IMR-90 (cell line): ENCODE measurements around the gene FCRL2. TPM values are rescaled to one million over a fixed set of nuclear protein-coding genes. Genes with fewer than 3 reads are reported as not detected.

Experiments used
- ATAC-seq: fragments of 200-7000 bp; cut with Tn5 transposase; 2 replicates; pipeline ENCODE4 v1.9.1; 2020; ENCODE audit warnings: low read depth, mild to moderate bottlenecking, moderate library complexity
- BruUV-seq: library from RNA; stranded (reverse); fragments of 400-500 nt; replicated peaks from 2 replicates; lab custom pipeline; 2021; lab: Mats Ljungman, UMichigan
- CTCF ChIA-PET: fragments of 300-600 bp; formaldehyde crosslinking; extraction: SDS; loops from one replicate; lab custom pipeline; 2021; ENCODE audit warnings: antibody characterized with exemption; lab: Yijun Ruan, JAX
- POLR2A ChIA-PET: fragments of 300-600 bp; sonication (Branson Sonifier 250); formaldehyde crosslinking; loops from one replicate; lab custom pipeline; 2022; ENCODE audit warnings: antibody characterized with exemption; ENCODE audit not compliant: unreplicated experiment; lab: Charles Lee
- DNase-seq: peaks from one replicate; pipeline ENCODE4 v3.0.0; 2013
- H2AFZ ChIP-seq: replicated peaks from 2 replicates; pipeline ENCODE3; 2013; ENCODE audit warnings: low read length, mild to moderate bottlenecking; ENCODE audit not compliant: poor library complexity
- H2AK5ac ChIP-seq: 2 replicates; pipeline ENCODE4 v1.6.1; 2013; ENCODE audit warnings: low read depth, low read length, inconsistent platforms
- H2AK9ac ChIP-seq: replicated peaks from 2 replicates; pipeline ENCODE3; 2013; ENCODE audit warnings: mild to moderate bottlenecking, low read depth, low read length, moderate library complexity; ENCODE audit not compliant: poor library complexity
- H2BK120ac ChIP-seq: 2 replicates; pipeline ENCODE4 v1.6.1; 2013; ENCODE audit warnings: low read depth, low read length, inconsistent platforms
- H2BK15ac ChIP-seq: 3 replicates; pipeline ENCODE4 v1.6.1; 2013; ENCODE audit warnings: low read depth, low read length, inconsistent platforms
- H2BK20ac ChIP-seq: 2 replicates; pipeline ENCODE4 v1.6.1; 2013; ENCODE audit warnings: low read depth, mild to moderate bottlenecking, inconsistent platforms, low read length, moderate library complexity
- H2BK5ac ChIP-seq: 2 replicates; pipeline ENCODE4 v1.6.1; 2013; ENCODE audit warnings: mild to moderate bottlenecking, low read depth, low read length, inconsistent platforms; ENCODE audit not compliant: poor library complexity, severe bottlenecking
- H3K14ac ChIP-seq: replicated peaks from 2 replicates; pipeline ENCODE4 v1.6.1; 2013; ENCODE audit warnings: low read depth, low read length, inconsistent platforms
- H3K18ac ChIP-seq: 2 replicates; pipeline ENCODE4 v1.6.1; 2013; ENCODE audit warnings: low read depth, low read length, control low read depth
- H3K23ac ChIP-seq: 2 replicates; pipeline ENCODE4 v1.6.1; 2013; ENCODE audit warnings: low read depth, low read length, inconsistent platforms
- H3K27ac ChIP-seq: 2 replicates; pipeline ENCODE4 v1.5.1; 2013; ENCODE audit warnings: mild to moderate bottlenecking, control low read depth, low read length; ENCODE audit not compliant: insufficient read depth
- H3K27me3 ChIP-seq: 2 replicates; pipeline ENCODE4 v1.6.1; 2013; ENCODE audit warnings: low read length; ENCODE audit not compliant: control insufficient read depth, insufficient read depth
- H3K36me3 ChIP-seq: 2 replicates; pipeline ENCODE4 v1.6.1; 2013; ENCODE audit warnings: low read length, mixed read lengths; ENCODE audit not compliant: control insufficient read depth, insufficient read depth
- H3K4ac ChIP-seq: 2 replicates; pipeline ENCODE4 v1.6.1; 2013; ENCODE audit warnings: low read depth, low read length, inconsistent platforms
- H3K4me1 ChIP-seq: 2 replicates; pipeline ENCODE4 v1.6.1; 2013; ENCODE audit warnings: low read length, mixed read lengths; ENCODE audit not compliant: control insufficient read depth, insufficient read depth
- H3K4me2 ChIP-seq: 2 replicates; pipeline ENCODE4 v1.6.1; 2013; ENCODE audit warnings: low read depth, mild to moderate bottlenecking, control low read depth, low read length, moderate library complexity
- H3K4me3 ChIP-seq: 2 replicates; pipeline ENCODE4 v1.5.1; 2013; ENCODE audit warnings: low read depth, mild to moderate bottlenecking, control low read depth, low read length, moderate library complexity; ENCODE audit not compliant: insufficient read depth
- H3K56ac ChIP-seq: 2 replicates; pipeline ENCODE4 v1.6.1; 2013; ENCODE audit warnings: low read length, inconsistent platforms; ENCODE audit not compliant: insufficient read depth; ENCODE audit errors: extremely low read depth
- H3K79me1 ChIP-seq, 2 experiments: 2 replicates each; pipeline ENCODE4 v1.6.1; 2013; ENCODE audit warnings: low read length in 2 of 2, inconsistent platforms in 1 of 2, low read depth in 1 of 2
- H3K9ac ChIP-seq: 2 replicates; pipeline ENCODE4 v1.6.1; 2013; ENCODE audit warnings: low read depth, low read length, control low read depth
- H3K9me1 ChIP-seq: 2 replicates; pipeline ENCODE4 v1.6.1; 2013; ENCODE audit warnings: low read length, inconsistent platforms; ENCODE audit not compliant: insufficient read depth
- H3K9me3 ChIP-seq: 2 replicates; pipeline ENCODE4 v1.6.1; 2013; ENCODE audit warnings: low read length; ENCODE audit not compliant: control insufficient read depth, insufficient read depth
- H4K20me1 ChIP-seq: 2 replicates; pipeline ENCODE4 v1.6.1; 2013; ENCODE audit warnings: low read length, inconsistent platforms; ENCODE audit not compliant: insufficient read depth
- H4K5ac ChIP-seq: 2 replicates; pipeline ENCODE4 v1.6.1; 2013; ENCODE audit warnings: mild to moderate bottlenecking, low read depth, low read length, control low read depth
- H4K8ac ChIP-seq, 2 experiments: 2 replicates each; pipeline ENCODE4 v1.6.1; 2013; ENCODE audit warnings: low read depth in 2 of 2, low read length in 2 of 2, control low read depth in 1 of 2, inconsistent platforms in 1 of 2
- H4K91ac ChIP-seq: 2 replicates; pipeline ENCODE4 v1.6.1; 2013; ENCODE audit warnings: low read depth, low read length, inconsistent platforms; ENCODE audit not compliant: insufficient read depth
- BHLHE40 ChIP-seq: fragments of 150-350 bp; IDR thresholded peaks from 2 replicates; pipeline ENCODE4 v1.6.1; 2016; ENCODE audit warnings: mild to moderate bottlenecking, low read depth, low read length
- CEBPB ChIP-seq: IDR thresholded peaks from 2 replicates; pipeline ENCODE4 v1.6.1; 2012; ENCODE audit warnings: low read depth, low read length, improper control_type of control experiment
- CHD1 ChIP-seq: IDR thresholded peaks from 2 replicates; pipeline ENCODE4 v1.6.1; 2012; ENCODE audit warnings: low read depth, low read length, improper control_type of control experiment
- CTCF ChIP-seq: conservative IDR thresholded peaks from 2 replicates; pipeline ENCODE4 v1.5.1; 2012; ENCODE audit warnings: mild to moderate bottlenecking, low read depth, low read length, improper control_type of control experiment
- ELK1 ChIP-seq: fragments of 150-350 bp; IDR thresholded peaks from 2 replicates; pipeline ENCODE4 v1.6.1; 2016; ENCODE audit warnings: low read depth, mild to moderate bottlenecking, low read length, moderate library complexity, borderline replicate concordance
- FOS ChIP-seq: fragments of 150-350 bp; IDR thresholded peaks from 2 replicates; pipeline ENCODE4 v1.6.1; 2016; ENCODE audit warnings: low read depth, low read length
- MAFK ChIP-seq: IDR thresholded peaks from 2 replicates; pipeline ENCODE4 v1.6.1; 2012; ENCODE audit warnings: low read depth, low read length, improper control_type of control experiment
- MAZ ChIP-seq: IDR thresholded peaks from 2 replicates; pipeline ENCODE4 v1.6.1; 2012; ENCODE audit warnings: low read depth, mild to moderate bottlenecking, low read length, improper control_type of control experiment, moderate library complexity, borderline replicate concordance
- MXI1 ChIP-seq: IDR thresholded peaks from 2 replicates; pipeline ENCODE4 v1.6.1; 2012; ENCODE audit warnings: low read depth, mild to moderate bottlenecking, low read length, moderate library complexity, borderline replicate concordance
- NFE2L2 ChIP-seq: fragments of 150-350 bp; IDR thresholded peaks from 2 replicates; pipeline ENCODE4 v1.6.1; 2016; ENCODE audit warnings: low read depth, mild to moderate bottlenecking, low read length
- POLR2A ChIP-seq: IDR thresholded peaks from 2 replicates; pipeline ENCODE4 v1.6.1; 2012; ENCODE audit warnings: mild to moderate bottlenecking, low read depth, low read length
- RAD21 ChIP-seq: IDR thresholded peaks from 2 replicates; pipeline ENCODE4 v1.6.1; 2012; ENCODE audit warnings: low read length, improper control_type of control experiment
- RCOR1 ChIP-seq: IDR thresholded peaks from 2 replicates; pipeline ENCODE4 v1.6.1; 2012; ENCODE audit warnings: mild to moderate bottlenecking, low read length, improper control_type of control experiment; ENCODE audit not compliant: insufficient replicate concordance
- RFX5 ChIP-seq: IDR thresholded peaks from 2 replicates; pipeline ENCODE4 v1.8.0; 2012; ENCODE audit warnings: low read depth, mild to moderate bottlenecking, low read length, moderate library complexity
- SMC3 ChIP-seq: fragments of 150-350 bp; IDR thresholded peaks from 2 replicates; pipeline ENCODE4 v1.6.1; 2016; ENCODE audit warnings: low read depth, mild to moderate bottlenecking, antibody characterized with exemption, low read length, moderate library complexity
- WGBS, 2 experiments: methylation state at CpG; one replicate each; pipeline versions ENCODE4 v1.1.5 to v1.1.7; 2013; ENCODE audit warnings: missing lambda C conversion rate in 2 of 2; ENCODE audit not compliant: insufficient read length in 1 of 2; ENCODE audit errors: extremely low coverage in 2 of 2; 5-methylcytosine and 5-hydroxymethylcytosine counted together
- dilution Hi-C: fragments of 300-500 bp; cut with HindIII; formaldehyde crosslinking; loops from one replicate; pipeline ENCODE4 v1.14.3; 2018; ENCODE audit warnings: low sequenced_read_pairs; ENCODE audit not compliant: unreplicated experiment
- in situ Hi-C: fragments of 300-500 bp; cut with MboI; formaldehyde crosslinking; loops from 3 replicates; pipeline ENCODE4 v1.14.3; 2019; ENCODE audit warnings: low sequenced_read_pairs, inconsistent platforms, mixed read lengths
- intact Hi-C: fragments of 100-400 bp; cut with micrococcal nuclease; formaldehyde crosslinking; loops from 2 replicates; pipeline ENCODE4 v1.10.0; 2022
- polyA plus RNA-seq, 3 experiments: library from polyadenylated mRNA; depleted of rRNA; stranded (reverse); fragments of >200 nt; gene quantifications; 2 replicates each; pipeline ENCODE4 v1.2.3, GENCODE V29; 2012; ENCODE audit warnings: low replicate concordance in 1 of 3
- total RNA-seq: library from RNA; depleted of rRNA; stranded (reverse); fragments of >200 nt; gene quantifications from 2 replicates; pipeline ENCODE4 v1.2.3, GENCODE V29; 2012
- TF ChIP-seq, protein P1 (sequence below): fragments of 150-350 bp; IDR thresholded peaks from 2 replicates; pipeline ENCODE4 v1.6.1; 2017; ENCODE audit warnings: mild to moderate bottlenecking, antibody characterized with exemption, low read length, low read depth

The FCRL2 gene
- total and polyA plus RNA-seq, 2 of the 4 experiments (the other 2 are of a cell fraction), result not detected

DNA sequence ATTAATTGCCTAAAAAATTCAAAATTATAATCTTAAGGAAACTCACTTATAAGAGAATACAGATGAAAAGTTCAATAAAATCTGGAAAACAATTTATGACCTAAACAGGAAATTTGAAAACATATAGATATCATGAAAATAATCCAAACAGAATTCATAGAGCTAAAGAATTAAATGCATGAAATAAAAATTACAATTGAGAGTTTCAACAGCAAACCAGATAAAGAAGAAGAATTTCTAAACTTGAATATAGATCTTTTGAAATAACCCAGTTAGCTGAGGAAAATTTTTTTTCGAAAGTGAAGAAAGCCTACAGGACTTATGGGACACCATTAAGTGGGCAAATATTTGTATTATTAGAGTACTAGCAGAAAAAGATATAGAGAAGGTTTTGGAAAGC lies 36.3 kb upstream of the FCRL2 start:
- Histone ChIP-seq H3K36me3 (no peaks in the 10 kb centered on the region), H3K79me1 (no peaks in the 10 kb centered on the region), H2BK120ac (no peak overlapping the region), H3K4ac (no peak overlapping the region), H4K20me1 (no peaks in the 10 kb centered on the region), H3K4me2 (no peak overlapping the region), H3K56ac (no peak overlapping the region), H3K9me3 (peaks cover 3% of the 10 kb centered on the region; the same call in 1 of the 2 replicates), H3K23ac (no peak overlapping the region), H2AK9ac (no peak overlapping the region), H4K91ac (no peak overlapping the region), H3K27ac (no peak overlapping the region), H2AFZ (no peak overlapping the region), H3K14ac (no peak overlapping the region), H3K27me3 (no peaks in the 10 kb centered on the region), H4K5ac (no peak overlapping the region), H3K4me3 (no peak overlapping the region), H3K9me1 (no peaks in the 10 kb centered on the region), H3K4me1 (no peaks in the 10 kb centered on the region), H2BK20ac (no peak overlapping the region), H4K8ac (no peak overlapping the region), H2BK5ac (no peak overlapping the region), H2BK15ac (no peak overlapping the region), H2AK5ac (no peak overlapping the region), H3K18ac (no peak overlapping the region), H3K9ac (no peak overlapping the region)
- in situ Hi-C loops (no loop called here), dilution Hi-C loops (no loop called here), intact Hi-C loops (no loop called here)
- CTCF ChIA-PET, result no interaction called here
- POLR2A ChIA-PET, result no interaction called here
- DNase-seq (no peak), ATAC-seq (no peak)
- WGBS, 2 experiments, result no CpG with 5 or more reads among the region's 1 CpG
- BruUV-seq, result no TSS peak
- no peak for TF ChIP-seq NFE2L2
- no peak for TF ChIP-seq RAD21
- no peak for TF ChIP-seq POLR2A
- no peak for TF ChIP-seq RCOR1
- TF ChIP-seq CTCF, result no peak
- no peak for TF ChIP-seq ELK1
- TF ChIP-seq CHD1, result no peak
- TF ChIP-seq, protein P1, sequence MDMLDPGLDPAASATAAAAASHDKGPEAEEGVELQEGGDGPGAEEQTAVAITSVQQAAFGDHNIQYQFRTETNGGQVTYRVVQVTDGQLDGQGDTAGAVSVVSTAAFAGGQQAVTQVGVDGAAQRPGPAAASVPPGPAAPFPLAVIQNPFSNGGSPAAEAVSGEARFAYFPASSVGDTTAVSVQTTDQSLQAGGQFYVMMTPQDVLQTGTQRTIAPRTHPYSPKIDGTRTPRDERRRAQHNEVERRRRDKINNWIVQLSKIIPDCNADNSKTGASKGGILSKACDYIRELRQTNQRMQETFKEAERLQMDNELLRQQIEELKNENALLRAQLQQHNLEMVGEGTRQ, result no peak
- TF ChIP-seq CEBPB, result no peak
- no peak for TF ChIP-seq RFX5
- TF ChIP-seq FOS, result no peak
- TF ChIP-seq MXI1, result no peak
- no peak for TF ChIP-seq BHLHE40
- TF ChIP-seq MAZ, result no peak
- TF ChIP-seq SMC3, result no peak
- no peak for TF ChIP-seq MAFK
